Myocyte (in vitro differentiated cells): ENCODE measurements around the gene IL1R1. TPM values are rescaled to one million over a fixed set of nuclear protein-coding genes. Genes with fewer than 3 reads are reported as not detected.

ENCODE experiments used
- DNase-seq: peaks from one replicate; pipeline ENCODE4 v3.0.0-alpha.2; 2012; ENCODE audit warnings: low read depth
- total RNA-seq: library from RNA; depleted of rRNA; stranded (reverse); fragments of >200 nt; gene quantifications from 2 replicates; pipeline ENCODE4 v1.2.3, GENCODE V29; 2014

Gene IL1R1
- total RNA-seq, 1 donor from 2014 or later, result 12.9 TPM

GRCh38 chr2:102171946-102172345 lies 29.4 kb downstream of the IL1R1 start:
- DNase-seq, result no peak

GRCh38 chr2:102172745-102173144 lies 30.2 kb downstream of the IL1R1 start:
- DNase-seq, result no peak

- no peak for DNase-seq
Observed at GRCh38 chr2:102176172-102176571, 33.6 kb downstream of the IL1R1 start.

GRCh38 chr2:102177814-102178478 lies 35.4 kb downstream of the IL1R1 start:
- no peak for DNase-seq

- no peak for DNase-seq
Observed at GRCh38 chr2:102179061-102179460, 36.5 kb downstream of the IL1R1 start.

GRCh38 chr2:102179788-102180686 lies 37.5 kb downstream of the IL1R1 start:
- no peak for DNase-seq

- DNase-seq, result no peak
Observed at GRCh38 chr2:102180687-102180999, 38.1 kb downstream of the IL1R1 start.

- DNase-seq, result no peak
Observed at GRCh38 chr2:102181376-102181775, 38.8 kb downstream of the IL1R1 start.

GRCh38 chr2:102181919-102182635 lies 39.5 kb downstream of the IL1R1 start:
- DNase-seq, result peak; percentile 13

- no peak for DNase-seq
Observed at GRCh38 chr2:102184018-102184417, 41.5 kb downstream of the IL1R1 start.

GRCh38 chr2:102184568-102184967 lies 42.0 kb downstream of the IL1R1 start:
- no peak for DNase-seq

GRCh38 chr2:102185347-102185746 lies 42.8 kb downstream of the IL1R1 start:
- peak; percentile 45 for DNase-seq

GRCh38 chr2:102186791-102187495 lies 44.4 kb downstream of the IL1R1 start, which contains the start of gene IL1RL2:
Gene IL1RL2, plus strand, starts transcription at chr2:102187023. Its CDS starts 845 bp downstream, at chr2:102187868.
- no peak for DNase-seq

- peak; percentile 59 for DNase-seq
Observed at GRCh38 chr2:102187496-102188150, 45.1 kb downstream of the IL1R1 start.

GRCh38 chr2:102190430-102191107 lies 48.0 kb downstream of the IL1R1 start:
- no peak for DNase-seq

- no peak for DNase-seq
Observed at GRCh38 chr2:102191501-102191900, 49.0 kb downstream of the IL1R1 start.

- no peak for DNase-seq
Observed at GRCh38 chr2:102193074-102193473, 50.5 kb downstream of the IL1R1 start.

- no peak for DNase-seq
Observed at GRCh38 chr2:102194609-102195268, 52.2 kb downstream of the IL1R1 start.

- DNase-seq, result no peak
Observed at GRCh38 chr2:102197389-102198137, 55.0 kb downstream of the IL1R1 start.
